GM12864 (cell line): Measurements from ENCODE around the gene SHLD3.
A peak's percentile ranks its signal among the peaks of the same experiment; 100 is the strongest.
"Not testable (repeated sequence)": the region's sequence is repeated elsewhere in the genome, so short reads cannot be mapped to it uniquely, and the experiment has no call there.

Experiments
- DNase-seq: peaks from one replicate; pipeline ENCODE4 v3.0.0-alpha.2; 2011; ENCODE audit warnings: low read depth
- H3K4me3 ChIP-seq: 2 replicates; pipeline ENCODE4 v1.5.1; 2011; ENCODE audit warnings: mild to moderate bottlenecking, low read depth, low read length, control low read depth
- CTCF ChIP-seq: IDR thresholded peaks from 2 replicates; pipeline ENCODE4 v1.5.1; 2011; ENCODE audit warnings: low read depth, mild to moderate bottlenecking, moderate library complexity, low read length, control low read depth, inconsistent platforms; ENCODE audit errors: missing control alignments

Gene SHLD3

DNA sequence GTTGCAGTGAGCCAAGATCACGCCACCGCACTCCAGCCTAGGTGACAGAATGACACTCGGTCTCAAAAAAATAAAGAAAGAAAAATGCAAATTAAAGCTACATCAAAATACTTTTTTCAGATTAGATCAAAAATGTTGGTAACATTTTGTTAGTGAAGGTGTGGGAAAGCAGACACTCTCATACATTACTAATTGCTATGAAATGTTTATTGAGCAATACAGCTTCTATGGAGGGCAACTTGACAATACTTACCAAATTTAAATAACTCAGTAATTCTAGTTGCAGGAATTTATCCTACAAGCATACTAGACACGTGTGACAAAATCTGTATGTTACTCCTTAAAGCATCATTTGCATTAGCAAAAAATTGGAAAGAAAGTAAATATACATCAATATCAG is 4.8 kb upstream of the SHLD3 start:
- TF ChIP-seq CTCF, result no peak
- no peak for DNase-seq
- no peak overlapping the region for H3K4me3 ChIP-seq

- DNase-seq, H3K4me3 ChIP-seq: not testable (repeated sequence)
These were observed 2.9 kb upstream of the SHLD3 start for GRCh38 chr5:65621961-65622360.

DNA sequence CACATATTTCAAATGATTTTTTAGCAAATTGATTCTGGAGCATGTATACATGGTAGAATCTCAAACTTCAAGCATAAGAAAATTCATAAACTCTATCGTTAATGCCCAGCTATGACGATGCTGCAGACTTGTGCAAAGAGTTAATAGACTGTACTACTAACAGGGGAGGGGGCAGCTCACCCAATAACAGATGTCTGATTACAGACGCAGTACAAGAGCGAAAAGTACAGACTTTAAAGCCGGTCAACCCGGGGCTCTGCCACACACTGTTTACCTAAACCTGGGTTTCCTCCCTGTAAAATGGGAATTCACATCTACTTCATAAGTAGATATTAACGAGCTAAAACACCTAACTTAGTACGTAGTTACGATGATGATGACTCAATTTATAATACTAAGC is 1.3 kb upstream of the SHLD3 start:
- DNase-seq, result no peak
- no peak for TF ChIP-seq CTCF
- H3K4me3 ChIP-seq, result peak overlapping the region; percentile 90

- peak; percentile 80 for DNase-seq
- peak within 1 kb of the TSS; percentile 90 for H3K4me3 ChIP-seq
- TF ChIP-seq CTCF, result peak; percentile 20
These were observed 729 bp upstream of the SHLD3 start, which contains the start of gene TRIM23 for GRCh38 chr5:65624025-65624570. TRIM23 (minus strand) TSS chr5:65624333; CDS start chr5:65624274, 59 bp downstream.

DNA sequence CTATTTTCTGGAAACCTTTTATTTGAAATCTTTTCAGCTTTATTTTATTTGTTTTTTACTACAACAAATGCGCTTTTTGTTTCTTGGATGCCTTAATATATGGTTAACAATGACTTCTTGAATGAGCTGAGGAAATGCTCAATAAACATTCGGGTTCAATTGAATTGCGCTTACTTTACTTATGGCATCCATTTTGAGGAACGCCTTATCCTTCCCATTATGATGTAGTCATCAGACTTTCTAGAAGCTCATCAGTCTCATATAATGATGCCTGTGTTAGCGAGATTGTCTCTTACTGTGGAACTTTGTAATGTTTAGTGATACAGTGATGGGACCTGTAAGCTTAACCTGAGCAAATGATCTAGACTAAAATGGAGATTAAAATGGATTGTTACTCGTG is 916 bp downstream of the SHLD3 start:
- DNase-seq, result no peak
- no peak for TF ChIP-seq CTCF
- H3K4me3 ChIP-seq, result peak overlapping the region; percentile 90

DNA sequence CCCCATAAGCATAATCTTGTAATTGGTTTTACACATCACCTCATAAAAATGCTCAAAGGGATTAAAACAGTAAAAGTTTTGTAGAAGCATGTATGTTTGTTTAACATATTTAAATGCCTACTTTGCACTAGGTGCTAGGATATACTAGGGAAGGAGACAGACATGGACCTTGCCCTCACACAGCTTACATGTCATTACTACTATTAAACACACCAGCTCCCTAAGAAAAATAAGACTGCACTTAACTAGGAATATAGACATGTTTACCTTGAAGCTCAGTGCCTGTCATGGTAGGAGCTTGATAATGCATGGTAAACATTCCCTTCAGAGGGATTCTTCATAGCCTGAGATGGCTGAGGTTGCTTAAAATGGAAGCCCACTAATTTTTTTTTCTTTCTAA is 6.2 kb downstream of the SHLD3 start:
- no peak for TF ChIP-seq CTCF
- DNase-seq, result no peak

DNA sequence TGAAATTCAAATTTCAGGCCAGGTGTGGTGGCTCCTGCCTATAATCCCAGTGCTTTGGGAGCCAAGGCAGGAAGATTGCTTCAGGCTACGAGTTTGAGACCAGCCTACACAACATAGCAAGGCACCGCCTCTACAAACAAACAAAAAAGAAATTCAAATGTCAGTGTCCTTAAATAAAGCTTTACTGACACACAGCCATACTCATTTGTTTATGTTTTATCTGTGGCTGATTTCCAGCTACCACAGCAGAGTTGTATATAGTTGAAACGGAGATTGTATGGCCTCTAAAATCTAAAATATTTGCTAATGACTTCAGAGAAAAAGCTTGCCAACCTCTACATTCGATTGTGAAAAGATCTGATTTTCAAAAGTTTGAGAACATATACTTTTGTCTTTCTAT is 15.4 kb downstream of the SHLD3 start:
- DNase-seq, result no peak
- no peak for TF ChIP-seq CTCF
- no peak overlapping the region for H3K4me3 ChIP-seq

More for the DNA sequence above, 6.2 kb downstream of the SHLD3 start:
- no peak overlapping the region for H3K4me3 ChIP-seq
